ENCODE measurements around the gene SRBD1.

The SRBD1 gene

GRCh38 chr2:45611020-45611859 lies at the start of gene SRBD1:
Gene SRBD1 (minus strand): TSS chr2:45611267. CDS start chr2:45605441, 5,826 bp downstream.
- no peaks in the 10 kb centered on the region for H3K9me3 ChIP-seq (ENCODE audit: control insufficient read depth in 1 of 2, low read length in 2 of 2)

GRCh38 chr2:45654250-45654649 lies 43.2 kb upstream of the SRBD1 start:
- H3K36me3 ChIP-seq (ENCODE audit: control insufficient read depth in 1 of 2, insufficient read depth in 2 of 2, low read length in 2 of 2): no peaks in the 10 kb centered on the region
- H3K4me1 ChIP-seq (ENCODE audit: control insufficient read depth in 1 of 2, insufficient read depth in 2 of 2, low read length in 2 of 2): peaks cover 19 to 23% of the 10 kb centered on the region in 2 donors
- no peaks in the 10 kb centered on the region for H3K27me3 ChIP-seq (ENCODE audit: control insufficient read depth in 1 of 2, insufficient read depth in 2 of 2, low read length in 2 of 2)
- no peak overlapping the region for H3K27ac ChIP-seq (ENCODE audit: low read depth, low read length)
- no peak overlapping the region for H3K9ac ChIP-seq (ENCODE audit: low read depth in 1 of 2, low read length in 2 of 2)
- no peaks in the 10 kb centered on the region for H3K9me3 ChIP-seq (ENCODE audit: control insufficient read depth in 1 of 2, low read length in 2 of 2)
- no peak overlapping the region for H3K4me3 ChIP-seq (ENCODE audit: low read depth in 1 of 2, low read length in 2 of 2)

More at GRCh38 chr2:45611020-45611859, at the start of gene SRBD1:
- Histone ChIP-seq H3K4me1 (ENCODE audit: control insufficient read depth in 1 of 2, insufficient read depth in 2 of 2, low read length in 2 of 2) (peaks cover 15 to 17% of the 10 kb centered on the region in 2 donors), H3K27me3 (ENCODE audit: control insufficient read depth in 1 of 2, insufficient read depth in 2 of 2, low read length in 2 of 2) (no peaks in the 10 kb centered on the region), H3K4me3 (ENCODE audit: low read depth in 1 of 2, low read length in 2 of 2) (peak within 1 kb of the TSS; percentile 79 to 90), H3K27ac (ENCODE audit: low read depth, low read length) (peak within 1 kb of the TSS; percentile 15), H3K9ac (ENCODE audit: low read depth in 1 of 2, low read length in 2 of 2) (peak within 1 kb of the TSS; percentile 65 to 75), H3K36me3 (ENCODE audit: control insufficient read depth in 1 of 2, insufficient read depth in 2 of 2, low read length in 2 of 2) (no peaks in the 10 kb centered on the region)

- no peaks in the 10 kb centered on the region for H3K9me3 ChIP-seq (ENCODE audit: control insufficient read depth in 1 of 2, low read length in 2 of 2)
- peaks cover 28 to 31% of the 10 kb centered on the region in 2 donors for H3K4me1 ChIP-seq (ENCODE audit: control insufficient read depth in 1 of 2, insufficient read depth in 2 of 2, low read length in 2 of 2)
- H3K27me3 ChIP-seq (ENCODE audit: control insufficient read depth in 1 of 2, insufficient read depth in 2 of 2, low read length in 2 of 2): no peaks in the 10 kb centered on the region
- H3K36me3 ChIP-seq (ENCODE audit: control insufficient read depth in 1 of 2, insufficient read depth in 2 of 2, low read length in 2 of 2): no peaks in the 10 kb centered on the region
- no peak overlapping the region for H3K27ac ChIP-seq (ENCODE audit: low read depth, low read length)
- peak overlapping the region; percentile 87 to 90 for H3K4me3 ChIP-seq (ENCODE audit: low read depth in 1 of 2, low read length in 2 of 2)
- no peak overlapping the region for H3K9ac ChIP-seq (ENCODE audit: low read depth in 1 of 2, low read length in 2 of 2)
Observed at GRCh38 chr2:45653122-45653913, 42.3 kb upstream of the SRBD1 start.

GRCh38 chr2:45652090-45653031 lies 41.3 kb upstream of the SRBD1 start:
- Histone ChIP-seq H3K27ac (ENCODE audit: low read depth, low read length) (no peak overlapping the region), H3K4me1 (ENCODE audit: control insufficient read depth in 1 of 2, insufficient read depth in 2 of 2, low read length in 2 of 2) (peaks cover 35% of the 10 kb centered on the region in 2 donors), H3K4me3 (ENCODE audit: low read depth in 1 of 2, low read length in 2 of 2) (peak overlapping the region; percentile 87 to 90)

GRCh38 chr2:45651415-45652089 lies 40.5 kb upstream of the SRBD1 start, which contains the start of gene PRKCE:
Gene PRKCE (plus strand): TSS chr2:45651675.
- Histone ChIP-seq H3K9ac (ENCODE audit: low read depth in 1 of 2, low read length in 2 of 2) (peak within 1 kb of the TSS; percentile 93 to 95), H3K4me1 (ENCODE audit: control insufficient read depth in 1 of 2, insufficient read depth in 2 of 2, low read length in 2 of 2) (peaks cover 35 to 37% of the 10 kb centered on the region in 2 donors), H3K36me3 (ENCODE audit: control insufficient read depth in 1 of 2, insufficient read depth in 2 of 2, low read length in 2 of 2) (no peaks in the 10 kb centered on the region), H3K27me3 (ENCODE audit: control insufficient read depth in 1 of 2, insufficient read depth in 2 of 2, low read length in 2 of 2) (no peaks in the 10 kb centered on the region), H3K4me3 (ENCODE audit: low read depth in 1 of 2, low read length in 2 of 2) (peak within 1 kb of the TSS; percentile 87 to 90), H3K27ac (ENCODE audit: low read depth, low read length) (peak within 1 kb of the TSS; percentile 95), H3K9me3 (ENCODE audit: control insufficient read depth in 1 of 2, low read length in 2 of 2) (no peaks in the 10 kb centered on the region)

More at GRCh38 chr2:45652090-45653031, 41.3 kb upstream of the SRBD1 start:
- Histone ChIP-seq H3K36me3 (ENCODE audit: control insufficient read depth in 1 of 2, insufficient read depth in 2 of 2, low read length in 2 of 2) (no peaks in the 10 kb centered on the region), H3K9me3 (ENCODE audit: control insufficient read depth in 1 of 2, low read length in 2 of 2) (no peaks in the 10 kb centered on the region), H3K27me3 (ENCODE audit: control insufficient read depth in 1 of 2, insufficient read depth in 2 of 2, low read length in 2 of 2) (no peaks in the 10 kb centered on the region), H3K9ac (ENCODE audit: low read depth in 1 of 2, low read length in 2 of 2) (peak overlapping the region; percentile 61 to 76)

- Histone ChIP-seq H3K9me3 (ENCODE audit: control insufficient read depth in 1 of 2, low read length in 2 of 2) (no peaks in the 10 kb centered on the region), H3K9ac (ENCODE audit: low read depth in 1 of 2, low read length in 2 of 2) (peak overlapping the region; percentile 93 to 95), H3K4me1 (ENCODE audit: control insufficient read depth in 1 of 2, insufficient read depth in 2 of 2, low read length in 2 of 2) (peaks cover 35 to 37% of the 10 kb centered on the region in 2 donors), H3K4me3 (ENCODE audit: low read depth in 1 of 2, low read length in 2 of 2) (peak overlapping the region; percentile 87 to 90), H3K36me3 (ENCODE audit: control insufficient read depth in 1 of 2, insufficient read depth in 2 of 2, low read length in 2 of 2) (no peaks in the 10 kb centered on the region), H3K27me3 (ENCODE audit: control insufficient read depth in 1 of 2, insufficient read depth in 2 of 2, low read length in 2 of 2) (no peaks in the 10 kb centered on the region), H3K27ac (ENCODE audit: low read depth, low read length) (peak overlapping the region; percentile 95)
Observed at GRCh38 chr2:45650851-45651414, 39.9 kb upstream of the SRBD1 start.

GRCh38 chr2:45649858-45650811 lies 39.1 kb upstream of the SRBD1 start:
- no peaks in the 10 kb centered on the region for H3K36me3 ChIP-seq (ENCODE audit: control insufficient read depth in 1 of 2, insufficient read depth in 2 of 2, low read length in 2 of 2)
- peak overlapping the region; percentile 87 to 90 for H3K4me3 ChIP-seq (ENCODE audit: low read depth in 1 of 2, low read length in 2 of 2)
- peak overlapping the region; percentile 95 for H3K27ac ChIP-seq (ENCODE audit: low read depth, low read length)
- no peaks in the 10 kb centered on the region for H3K9me3 ChIP-seq (ENCODE audit: control insufficient read depth in 1 of 2, low read length in 2 of 2)
- peak overlapping the region; percentile 93 to 95 for H3K9ac ChIP-seq (ENCODE audit: low read depth in 1 of 2, low read length in 2 of 2)
- no peaks in the 10 kb centered on the region for H3K27me3 ChIP-seq (ENCODE audit: control insufficient read depth in 1 of 2, insufficient read depth in 2 of 2, low read length in 2 of 2)
- H3K4me1 ChIP-seq (ENCODE audit: control insufficient read depth in 1 of 2, insufficient read depth in 2 of 2, low read length in 2 of 2): peaks cover 35 to 37% of the 10 kb centered on the region in 2 donors

GRCh38 chr2:45649462-45649857 lies 38.4 kb upstream of the SRBD1 start:
- H3K4me3 ChIP-seq (ENCODE audit: low read depth in 1 of 2, low read length in 2 of 2): peak overlapping the region; percentile 87 to 90
- H3K27me3 ChIP-seq (ENCODE audit: control insufficient read depth in 1 of 2, insufficient read depth in 2 of 2, low read length in 2 of 2): no peaks in the 10 kb centered on the region
- peak overlapping the region; percentile 95 for H3K27ac ChIP-seq (ENCODE audit: low read depth, low read length)
- no peaks in the 10 kb centered on the region for H3K36me3 ChIP-seq (ENCODE audit: control insufficient read depth in 1 of 2, insufficient read depth in 2 of 2, low read length in 2 of 2)
- H3K9me3 ChIP-seq (ENCODE audit: control insufficient read depth in 1 of 2, low read length in 2 of 2): no peaks in the 10 kb centered on the region
- H3K4me1 ChIP-seq (ENCODE audit: control insufficient read depth in 1 of 2, insufficient read depth in 2 of 2, low read length in 2 of 2): peaks cover 35 to 37% of the 10 kb centered on the region in 2 donors
- H3K9ac ChIP-seq (ENCODE audit: low read depth in 1 of 2, low read length in 2 of 2): peak overlapping the region; percentile 93 to 95
